K562 (cell line): ENCODE data around the gene BNIP3. TPM values are rescaled to one million over a fixed set of nuclear protein-coding genes. Genes with fewer than 3 reads are reported as not detected.
A peak's percentile ranks its signal among the peaks of the same experiment; 100 is the strongest.

Source experiments
- ATAC-seq: fragments of 200-7000 bp; cut with Tn5 transposase; 3 replicates; pipeline ENCODE4 v1.9.1; 2020; ENCODE audit warnings: moderate library complexity
- BruUV-seq: library from RNA; stranded (reverse); fragments of 400-500 nt; replicated peaks from 2 replicates; lab custom pipeline; 2021; lab: Mats Ljungman, UMichigan
- CTCF ChIA-PET: fragments of 300-600 bp; formaldehyde crosslinking; extraction: SDS; loops from one replicate; lab custom pipeline; 2021; ENCODE audit warnings: low intra/inter-chr PET ratio; lab: Yijun Ruan, JAX
- POLR2A ChIA-PET: fragments of 300-600, 350-650 bp; sonication (Branson Sonifier 250); formaldehyde crosslinking; extraction: SDS; loops from one replicate; lab custom pipeline; 2021; ENCODE audit warnings: antibody characterized with exemption, inconsistent platforms; lab: Yijun Ruan, JAX
- DNase-seq, 4 experiments: peaks; one replicate each; pipeline versions ENCODE4 v3.0.0 to v3.0.0-alpha.2; 2011 to 2018; ENCODE audit warnings: low spot score in 3 of 4, mixed read lengths in 3 of 4; ENCODE audit errors: extremely low read depth in 1 of 4
- FAIRE-seq: peaks from 2 replicates; lab custom pipeline; 2011; peaks lifted over from hg19 to GRCh38; lab: Jason Lieb, UNC
- H2AFZ ChIP-seq: 2 replicates; pipeline ENCODE4 v1.6.0; 2011; ENCODE audit warnings: low read depth, low read length, control low read depth, inconsistent platforms
- H3K27ac ChIP-seq: fragments of 200-600 bp; 3 replicates; pipeline ENCODE4 v1.8.0; 2011; ENCODE audit warnings: low read depth, mild to moderate bottlenecking, control low read depth, inconsistent platforms, low read length, moderate library complexity, mixed read lengths; ENCODE audit errors: extremely low read depth
- H3K27me3 ChIP-seq, 2 experiments: fragments of 300-600 bp in 1 of 2; 2 replicates in 1 of 2; 3 replicates in 1 of 2; pipeline versions ENCODE4 v1.6.0 to v1.8.0; 2011; ENCODE audit warnings: inconsistent platforms in 2 of 2, low read length in 2 of 2, mild to moderate bottlenecking in 1 of 2, mixed read lengths in 1 of 2, moderate library complexity in 1 of 2; ENCODE audit not compliant: control insufficient read depth in 2 of 2, insufficient read depth in 2 of 2
- H3K36me3 ChIP-seq: fragments of 300-600 bp; 3 replicates; pipeline ENCODE4 v1.8.0; 2011; ENCODE audit warnings: mild to moderate bottlenecking, low read length, inconsistent platforms; ENCODE audit not compliant: control insufficient read depth, insufficient read depth
- H3K4me1 ChIP-seq, 2 experiments: fragments of 200-600 bp in 1 of 2; replicated peaks in 1 of 2; 2 replicates in 1 of 2; 3 replicates in 1 of 2; pipeline versions ENCODE4 v1.5.1 to v1.8.0; 2011; ENCODE audit warnings: inconsistent platforms in 2 of 2, low read length in 2 of 2, mild to moderate bottlenecking in 1 of 2, mixed read lengths in 1 of 2, moderate library complexity in 1 of 2; ENCODE audit not compliant: control insufficient read depth in 2 of 2, insufficient read depth in 2 of 2
- H3K4me2 ChIP-seq: 2 replicates; pipeline ENCODE4 v1.6.1; 2011; ENCODE audit warnings: low read length, control low read depth, inconsistent platforms, mixed read lengths; ENCODE audit not compliant: insufficient read depth
- H3K4me3 ChIP-seq: fragments of 200-600 bp; sonication (generic), shearing (Covaris generic); 2 replicates; pipeline ENCODE4 v1.5.1; 2016; ENCODE audit warnings: control low read depth, inconsistent platforms
- H3K79me2 ChIP-seq: fragments of 200-600 bp; 3 replicates; pipeline ENCODE4 v1.8.0; 2011; ENCODE audit warnings: low read length, inconsistent platforms; ENCODE audit not compliant: control insufficient read depth, insufficient read depth
- H3K9ac ChIP-seq, 2 experiments: 2 replicates each; pipeline versions ENCODE4 v1.6.0 to v1.6.1; 2011; ENCODE audit warnings: low read depth in 2 of 2, low read length in 2 of 2, control low read depth in 1 of 2, inconsistent platforms in 1 of 2, mild to moderate bottlenecking in 1 of 2, mixed read lengths in 1 of 2; ENCODE audit not compliant: insufficient read depth in 1 of 2
- H3K9me1 ChIP-seq: one replicate; pipeline ENCODE4 v1.6.0; 2011; ENCODE audit warnings: inconsistent platforms, mild to moderate bottlenecking, low read length, moderate library complexity; ENCODE audit not compliant: control insufficient read depth, insufficient read depth
- H3K9me3 ChIP-seq: replicated peaks from 2 replicates; pipeline ENCODE4 v1.5.1; 2011; ENCODE audit warnings: low read depth, low read length, inconsistent platforms; ENCODE audit not compliant: control insufficient read depth, insufficient read depth
- H4K20me1 ChIP-seq: replicated peaks from 2 replicates; pipeline ENCODE4 v1.6.1; 2011; ENCODE audit warnings: low read length, inconsistent platforms, mixed read lengths; ENCODE audit not compliant: control insufficient read depth, insufficient read depth
- EGR1 ChIP-seq: fragments of 450-650 bp; conservative IDR thresholded peaks from 2 replicates; pipeline ENCODE4 v1.6.1; 2017; ENCODE audit warnings: mild to moderate bottlenecking
- ZNF316 ChIP-seq: fragments of 450-650 bp; IDR thresholded peaks from 2 replicates; pipeline ENCODE4 v1.6.1; 2016
- WGBS: fragments of 100-300 bp; shearing (Covaris generic); methylation state at CpG from one replicate; pipeline ENCODE4 v1.1.6; 2016; ENCODE audit warnings: low coverage, mixed read lengths; ENCODE audit not compliant: insufficient coverage; ENCODE audit errors: missing lambda C conversion rate; 5-methylcytosine and 5-hydroxymethylcytosine counted together
- in situ Hi-C: fragments of 300-500 bp; cut with MboI; formaldehyde crosslinking; loops from 4 replicates; pipeline ENCODE4 v1.15.0; 2018; ENCODE audit warnings: inconsistent platforms, mixed read lengths
- intact Hi-C: fragments of 100-400 bp; cut with micrococcal nuclease; formaldehyde crosslinking; loops from 2 replicates; pipeline ENCODE4 v1.14.2; 2022
- polyA plus RNA-seq, 8 experiments: library from polyadenylated mRNA; depleted of rRNA in 4 of 8; stranded (reverse) in 5 of 8; unstranded in 3 of 8; fragments of >200 nt; fragmentation: Nextera tagmentation in 2 of 8; fragmentation: Illumina TruSeq in 1 of 8; extraction: Ambion mirVana in 2 of 8; extraction: Trizol in 1 of 8; gene quantifications; 2 replicates each; pipeline versions ENCODE4 v1.2.1 to v1.2.3, GENCODE V29; 2011 to 2014; ENCODE audit warnings: inconsistent platforms in 1 of 8, missing spikeins in 1 of 8
- total RNA-seq, 7 experiments: library from RNA; depleted of rRNA in 6 of 7; stranded (reverse); fragments of >200 nt in 6 of 7; fragmentation: Illumina TruSeq in 2 of 7; extraction: Trizol in 2 of 7; gene quantifications; 2 replicates each; pipeline versions ENCODE4 v1.2.1 to v1.2.3, GENCODE V29; 2011 to 2021; ENCODE audit warnings: low replicate concordance in 1 of 7
- TF ChIP-seq, protein P1 (sequence below): fragments of 450-650 bp; IDR thresholded peaks from 2 replicates; pipeline ENCODE4 v1.6.1; 2017; ENCODE audit warnings: antibody characterized with exemption, mild to moderate bottlenecking
- TF ChIP-seq, protein P2 (sequence below): fragments of 250-450 bp; sonication (Bioruptor Pico); IDR thresholded peaks from 2 replicates; pipeline ENCODE4 v1.8.0; 2021; ENCODE audit warnings: borderline replicate concordance, mild to moderate bottlenecking, moderate library complexity; ENCODE audit not compliant: poor library complexity, severe bottlenecking
- TF ChIP-seq, protein P3 (sequence below), 2 experiments: IDR thresholded peaks; 2 replicates each; pipeline ENCODE4 v1.6.1; 2011; ENCODE audit warnings: borderline replicate concordance in 1 of 2, control low read depth in 1 of 2, low read depth in 1 of 2, low read length in 1 of 2, mild to moderate bottlenecking in 1 of 2, mixed read lengths in 1 of 2, moderate library complexity in 1 of 2; ENCODE audit not compliant: insufficient read depth in 1 of 2, insufficient read length in 1 of 2, poor library complexity in 1 of 2, severe bottlenecking in 1 of 2; ENCODE audit errors: extremely low read depth in 1 of 2

BNIP3 gene
- total and polyA plus RNA-seq, 9 of the 15 experiments (the other 6 are each of a cell fraction or from before 2014, with no cell fraction given), result 9.2 to 119 (median 42.2) TPM

DNA sequence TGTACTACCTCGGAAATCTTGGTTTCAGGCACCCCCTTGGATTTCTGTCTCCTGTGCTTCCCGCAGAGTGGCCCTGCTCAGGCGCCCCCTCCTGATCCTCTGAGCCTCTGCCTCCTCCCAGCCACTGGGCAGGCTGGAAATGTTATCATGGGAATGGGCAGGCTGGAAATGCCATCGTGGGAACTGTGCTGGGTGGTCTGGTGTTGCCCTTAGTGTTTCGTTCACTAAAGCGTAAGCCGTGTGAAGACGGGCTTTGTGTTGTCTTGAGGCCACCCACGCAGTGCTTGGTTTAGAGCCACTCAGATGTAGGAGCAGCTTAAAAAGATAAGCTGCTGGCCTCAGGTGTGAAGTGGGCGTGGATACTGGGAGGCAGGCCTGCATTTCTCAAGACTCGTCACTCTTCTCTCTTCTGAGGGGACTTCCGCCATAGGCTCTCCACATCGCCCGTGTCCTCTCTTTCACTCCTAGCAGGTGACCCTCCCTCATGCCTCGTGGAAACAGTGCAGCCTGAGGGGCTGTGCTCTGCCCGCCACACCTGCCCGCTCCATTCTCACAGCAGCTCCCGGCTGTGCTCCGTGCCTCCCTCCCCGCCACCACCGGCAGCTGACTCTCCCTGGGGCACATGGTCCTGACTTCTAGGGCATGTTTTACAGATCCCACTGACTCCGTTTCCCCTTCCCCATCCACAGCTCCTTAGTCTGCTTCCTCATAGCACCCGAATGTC is 52.4 kb downstream of the BNIP3 start:
- H3K4me1 ChIP-seq, result peaks cover 39 to 58% of the 10 kb centered on the region in 2 experiments; a peak in 4 of 5 replicates
- FAIRE-seq, result peak; percentile 67
- H3K27ac ChIP-seq, result peak overlapping the region; percentile 60; the same call in 1 of the 3 replicates
- H3K36me3 ChIP-seq, result peaks cover 32% of the 10 kb centered on the region; the same call in 2 of the 3 replicates
- H3K9ac ChIP-seq, result peak overlapping the region in 1 of 2 experiments; percentile 65; a peak in 2 of 4 replicates
- no peaks in the 10 kb centered on the region; a peak in 1 of 5 replicates for H3K27me3 ChIP-seq
- H3K4me3 ChIP-seq, result no peak overlapping the region
- peaks cover 2% of the 10 kb centered on the region; the same call in 1 of the 2 replicates for H3K9me3 ChIP-seq
- WGBS, result 59% methylated on average over 20 of the region's 23 CpGs
- H3K9me1 ChIP-seq, result no peaks in the 10 kb centered on the region
- DNase-seq, result peak in 3 of 4 experiments; percentile 18 to 45 (median 18)
- no peak overlapping the region for H2AFZ ChIP-seq
- TF ChIP-seq, protein P1, sequence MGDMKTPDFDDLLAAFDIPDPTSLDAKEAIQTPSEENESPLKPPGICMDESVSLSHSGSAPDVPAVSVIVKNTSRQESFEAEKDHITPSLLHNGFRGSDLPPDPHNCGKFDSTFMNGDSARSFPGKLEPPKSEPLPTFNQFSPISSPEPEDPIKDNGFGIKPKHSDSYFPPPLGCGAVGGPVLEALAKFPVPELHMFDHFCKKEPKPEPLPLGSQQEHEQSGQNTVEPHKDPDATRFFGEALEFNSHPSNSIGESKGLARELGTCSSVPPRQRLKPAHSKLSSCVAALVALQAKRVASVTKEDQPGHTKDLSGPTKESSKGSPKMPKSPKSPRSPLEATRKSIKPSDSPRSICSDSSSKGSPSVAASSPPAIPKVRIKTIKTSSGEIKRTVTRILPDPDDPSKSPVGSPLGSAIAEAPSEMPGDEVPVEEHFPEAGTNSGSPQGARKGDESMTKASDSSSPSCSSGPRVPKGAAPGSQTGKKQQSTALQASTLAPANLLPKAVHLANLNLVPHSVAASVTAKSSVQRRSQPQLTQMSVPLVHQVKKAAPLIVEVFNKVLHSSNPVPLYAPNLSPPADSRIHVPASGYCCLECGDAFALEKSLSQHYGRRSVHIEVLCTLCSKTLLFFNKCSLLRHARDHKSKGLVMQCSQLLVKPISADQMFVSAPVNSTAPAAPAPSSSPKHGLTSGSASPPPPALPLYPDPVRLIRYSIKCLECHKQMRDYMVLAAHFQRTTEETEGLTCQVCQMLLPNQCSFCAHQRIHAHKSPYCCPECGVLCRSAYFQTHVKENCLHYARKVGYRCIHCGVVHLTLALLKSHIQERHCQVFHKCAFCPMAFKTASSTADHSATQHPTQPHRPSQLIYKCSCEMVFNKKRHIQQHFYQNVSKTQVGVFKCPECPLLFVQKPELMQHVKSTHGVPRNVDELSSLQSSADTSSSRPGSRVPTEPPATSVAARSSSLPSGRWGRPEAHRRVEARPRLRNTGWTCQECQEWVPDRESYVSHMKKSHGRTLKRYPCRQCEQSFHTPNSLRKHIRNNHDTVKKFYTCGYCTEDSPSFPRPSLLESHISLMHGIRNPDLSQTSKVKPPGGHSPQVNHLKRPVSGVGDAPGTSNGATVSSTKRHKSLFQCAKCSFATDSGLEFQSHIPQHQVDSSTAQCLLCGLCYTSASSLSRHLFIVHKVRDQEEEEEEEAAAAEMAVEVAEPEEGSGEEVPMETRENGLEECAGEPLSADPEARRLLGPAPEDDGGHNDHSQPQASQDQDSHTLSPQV, result peak; percentile 15; the same call in 1 of the 2 replicates
- TF ChIP-seq, protein P2, sequence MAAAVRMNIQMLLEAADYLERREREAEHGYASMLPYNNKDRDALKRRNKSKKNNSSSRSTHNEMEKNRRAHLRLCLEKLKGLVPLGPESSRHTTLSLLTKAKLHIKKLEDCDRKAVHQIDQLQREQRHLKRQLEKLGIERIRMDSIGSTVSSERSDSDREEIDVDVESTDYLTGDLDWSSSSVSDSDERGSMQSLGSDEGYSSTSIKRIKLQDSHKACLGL (CRISPR knock-in tag), result no peak
- TF ChIP-seq, protein P3, sequence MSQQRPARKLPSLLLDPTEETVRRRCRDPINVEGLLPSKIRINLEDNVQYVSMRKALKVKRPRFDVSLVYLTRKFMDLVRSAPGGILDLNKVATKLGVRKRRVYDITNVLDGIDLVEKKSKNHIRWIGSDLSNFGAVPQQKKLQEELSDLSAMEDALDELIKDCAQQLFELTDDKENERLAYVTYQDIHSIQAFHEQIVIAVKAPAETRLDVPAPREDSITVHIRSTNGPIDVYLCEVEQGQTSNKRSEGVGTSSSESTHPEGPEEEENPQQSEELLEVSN (IDR thresholded peaks at IDR 0.05; ENCODE audit: borderline replicate concordance in 1 of 2, extremely low read depth in 1 of 2, insufficient read depth in 1 of 2, insufficient read length in 1 of 2, low read depth in 1 of 2, low read length in 1 of 2, poor library complexity in 1 of 2, severe bottlenecking in 1 of 2), result peak in 1 of 2 experiments; percentile 25
- TF ChIP-seq ZNF316 (0 out of 2 replicates have a peak, but pooled peaks have one; percentile 7), EGR1 (peak; percentile 83)
- TF ChIP-seq, all 486 proteins: peak for 4
- peaks cover 4% of the 10 kb centered on the region; the same call in 1 of the 2 replicates for H4K20me1 ChIP-seq
- 0 out of 2 replicates have a peak overlapping the region, but pooled peaks have one; percentile 0 for H3K4me2 ChIP-seq
- H3K79me2 ChIP-seq, result peaks cover 100% of the 10 kb centered on the region
- ChIA-PET CTCF (no interaction called here), POLR2A (interaction anchor here (0.6 kb wide), 1 partner anchor 272 kb away, joined by 3 read pairs; no protein-coding TSS in a partner anchor)
- no TSS peak for BruUV-seq
- intact Hi-C loops (no loop called here), in situ Hi-C loops (no loop called here)
- peak; percentile 24; the same call in 2 of the 3 replicates for ATAC-seq
